Activated CD4-positive, alpha-beta memory T cell treated with anti-CD3 and anti-CD28 coated beads, Interleukin-2, amount 10 ng/mL, durations not matched to agents 7 days and 5 days (primary cell): ENCODE measurements around the gene THSD7B. TPM values are rescaled to one million over a fixed set of nuclear protein-coding genes. Genes with fewer than 3 reads are reported as not detected.
"Not testable (repeated sequence)": the region's sequence is repeated elsewhere in the genome, so short reads cannot be mapped to it uniquely, and the experiment has no call there.

Source experiments
- CTCF ChIA-PET: fragments of 350-600 bp; sonication (Branson Sonifier 250); formaldehyde crosslinking; loops from one replicate; lab custom pipeline; 2021; ENCODE audit warnings: antibody characterized with exemption, inconsistent platforms; lab: Charles Lee
- POLR2A ChIA-PET: fragments of 350-600 bp; sonication (Branson Sonifier 250); formaldehyde crosslinking; loops from one replicate; lab custom pipeline; 2021; ENCODE audit warnings: antibody characterized with exemption; lab: Charles Lee
- DNase-seq: peaks from one replicate; pipeline ENCODE4 v3.0.0-alpha.2; 2020
- H3K27ac Mint-ChIP-seq: one replicate; pipeline ENCODE4 v1.8.0; 2021; ENCODE audit warnings: mild to moderate bottlenecking, mixed read lengths
- H3K27me3 Mint-ChIP-seq: one replicate; pipeline ENCODE4 v1.8.0; 2021; ENCODE audit warnings: mixed read lengths
- H3K36me3 Mint-ChIP-seq: one replicate; pipeline ENCODE4 v1.8.0; 2021; ENCODE audit warnings: low read depth, mixed read lengths
- H3K4me1 Mint-ChIP-seq: one replicate; pipeline ENCODE4 v1.8.0; 2021; ENCODE audit warnings: mixed read lengths
- H3K4me3 Mint-ChIP-seq: one replicate; pipeline ENCODE4 v1.8.0; 2021; ENCODE audit warnings: mild to moderate bottlenecking, mixed read lengths
- H3K9me3 Mint-ChIP-seq: one replicate; pipeline ENCODE4 v1.8.0; 2021; ENCODE audit warnings: mixed read lengths
- total RNA-seq, 2 experiments: library from RNA; stranded (reverse); gene quantifications; one replicate each; pipeline ENCODE4 v1.2.3, GENCODE V29; 2021

Gene THSD7B
- total RNA-seq, 2 experiments from 2014 or later, result not detected

GRCh38 chr2:137523931-137524330, 758.6 kb downstream of the THSD7B start:
- Mint-ChIP-seq H3K4me1 (no peaks in the 10 kb centered on the region), H3K9me3 (no peaks in the 10 kb centered on the region), H3K27me3 (no peaks in the 10 kb centered on the region), H3K4me3 (no peak overlapping the region), H3K36me3 (no peaks in the 10 kb centered on the region), H3K27ac (no peak overlapping the region)
- CTCF ChIA-PET, result no interaction called here
- DNase-seq, result no peak
- POLR2A ChIA-PET, result no interaction called here

- Mint-ChIP-seq H3K9me3 (no peaks in the 10 kb centered on the region), H3K4me3 (no peak overlapping the region), H3K4me1 (no peaks in the 10 kb centered on the region), H3K27ac (no peak overlapping the region), H3K36me3 (no peaks in the 10 kb centered on the region), H3K27me3 (no peaks in the 10 kb centered on the region)
- ChIA-PET POLR2A (no interaction called here), CTCF (no interaction called here)
- DNase-seq, result no peak
Observed at GRCh38 chr2:137525132-137525531, 759.8 kb downstream of the THSD7B start.

- Mint-ChIP-seq H3K9me3 (no peaks in the 10 kb centered on the region), H3K36me3 (no peaks in the 10 kb centered on the region), H3K27me3 (no peaks in the 10 kb centered on the region), H3K4me1 (no peaks in the 10 kb centered on the region), H3K27ac (no peak overlapping the region), H3K4me3 (no peak overlapping the region)
- ChIA-PET CTCF (no interaction called here), POLR2A (no interaction called here)
- no peak for DNase-seq
Observed at GRCh38 chr2:137525641-137526190, 760.4 kb downstream of the THSD7B start.

GRCh38 chr2:137535897-137536296, 770.6 kb downstream of the THSD7B start:
- H3K4me1 Mint-ChIP-seq, result no peaks in the 10 kb centered on the region
- no peak for DNase-seq
- no peaks in the 10 kb centered on the region for H3K9me3 Mint-ChIP-seq
- H3K27ac Mint-ChIP-seq, result no peak overlapping the region
- H3K36me3 Mint-ChIP-seq, result no peaks in the 10 kb centered on the region
- no peaks in the 10 kb centered on the region for H3K27me3 Mint-ChIP-seq
- H3K4me3 Mint-ChIP-seq, result no peak overlapping the region
- ChIA-PET CTCF (no interaction called here), POLR2A (no interaction called here)

GRCh38 chr2:137539336-137539735, 774.0 kb downstream of the THSD7B start:
- Mint-ChIP-seq H3K36me3 (no peaks in the 10 kb centered on the region), H3K9me3 (no peaks in the 10 kb centered on the region), H3K4me1 (no peaks in the 10 kb centered on the region), H3K27me3 (no peaks in the 10 kb centered on the region), H3K4me3 (no peak overlapping the region), H3K27ac (no peak overlapping the region)
- ChIA-PET POLR2A (no interaction called here), CTCF (no interaction called here)
- no peak for DNase-seq

- no peak for DNase-seq
- peaks cover 2% of the 10 kb centered on the region for H3K9me3 Mint-ChIP-seq
- no peak overlapping the region for H3K4me3 Mint-ChIP-seq
- POLR2A ChIA-PET, result no interaction called here
- no peaks in the 10 kb centered on the region for H3K36me3 Mint-ChIP-seq
- no peaks in the 10 kb centered on the region for H3K27me3 Mint-ChIP-seq
- no peak overlapping the region for H3K27ac Mint-ChIP-seq
- CTCF ChIA-PET, result no interaction called here
- no peaks in the 10 kb centered on the region for H3K4me1 Mint-ChIP-seq
Observed at GRCh38 chr2:137547842-137548241, 782.5 kb downstream of the THSD7B start.

GRCh38 chr2:137566387-137566786, 801.0 kb downstream of the THSD7B start:
- CTCF ChIA-PET, result no interaction called here
- no peak for DNase-seq
- Mint-ChIP-seq H3K9me3 (peaks cover 4% of the 10 kb centered on the region), H3K27ac (no peak overlapping the region), H3K4me3 (no peak overlapping the region), H3K27me3 (no peaks in the 10 kb centered on the region), H3K36me3 (no peaks in the 10 kb centered on the region), H3K4me1 (no peaks in the 10 kb centered on the region)
- POLR2A ChIA-PET, result no interaction called here

- Mint-ChIP-seq H3K4me3 (no peak overlapping the region), H3K36me3 (no peaks in the 10 kb centered on the region), H3K27me3 (no peaks in the 10 kb centered on the region), H3K27ac (no peak overlapping the region), H3K4me1 (no peaks in the 10 kb centered on the region), H3K9me3 (peaks cover 4% of the 10 kb centered on the region)
- DNase-seq, result no peak
- ChIA-PET POLR2A (no interaction called here), CTCF (no interaction called here)
Observed at GRCh38 chr2:137570484-137570883, 805.1 kb downstream of the THSD7B start.

- H3K27ac Mint-ChIP-seq, DNase-seq, H3K4me3 Mint-ChIP-seq, POLR2A ChIA-PET, H3K27me3 Mint-ChIP-seq, H3K36me3 Mint-ChIP-seq, CTCF ChIA-PET, H3K4me1 Mint-ChIP-seq: not testable (repeated sequence)
- H3K9me3 Mint-ChIP-seq, result peaks cover 11% of the 10 kb centered on the region
Observed at GRCh38 chr2:137587834-137588233, 822.5 kb downstream of the THSD7B start.

GRCh38 chr2:137588578-137588977, 823.2 kb downstream of the THSD7B start:
- POLR2A ChIA-PET, H3K36me3 Mint-ChIP-seq, DNase-seq, H3K4me3 Mint-ChIP-seq, CTCF ChIA-PET, H3K27ac Mint-ChIP-seq, H3K27me3 Mint-ChIP-seq, H3K4me1 Mint-ChIP-seq: not testable (repeated sequence)
- peaks cover 11% of the 10 kb centered on the region for H3K9me3 Mint-ChIP-seq

- H3K9me3 Mint-ChIP-seq, result peaks cover 6% of the 10 kb centered on the region
- H3K4me1 Mint-ChIP-seq, result no peaks in the 10 kb centered on the region
- POLR2A ChIA-PET, result no interaction called here
- no peak overlapping the region for H3K4me3 Mint-ChIP-seq
- CTCF ChIA-PET, result no interaction called here
- no peaks in the 10 kb centered on the region for H3K27me3 Mint-ChIP-seq
- H3K27ac Mint-ChIP-seq, result no peak overlapping the region
- no peaks in the 10 kb centered on the region for H3K36me3 Mint-ChIP-seq
- no peak for DNase-seq
Observed at GRCh38 chr2:137590102-137590501, 824.8 kb downstream of the THSD7B start.

- H3K36me3 Mint-ChIP-seq, result no peaks in the 10 kb centered on the region
- CTCF ChIA-PET, result no interaction called here
- no peaks in the 10 kb centered on the region for H3K4me1 Mint-ChIP-seq
- no peak overlapping the region for H3K27ac Mint-ChIP-seq
- no peaks in the 10 kb centered on the region for H3K27me3 Mint-ChIP-seq
- DNase-seq, result no peak
- H3K9me3 Mint-ChIP-seq, result no peaks in the 10 kb centered on the region
- POLR2A ChIA-PET, result no interaction called here
- no peak overlapping the region for H3K4me3 Mint-ChIP-seq
Observed at GRCh38 chr2:137607722-137608318, 842.5 kb downstream of the THSD7B start.

GRCh38 chr2:137638932-137639331, 873.6 kb downstream of the THSD7B start:
- Mint-ChIP-seq H3K27ac (no peak overlapping the region), H3K36me3 (no peaks in the 10 kb centered on the region), H3K27me3 (no peaks in the 10 kb centered on the region), H3K4me1 (no peaks in the 10 kb centered on the region), H3K4me3 (no peak overlapping the region), H3K9me3 (peaks cover 2% of the 10 kb centered on the region)
- ChIA-PET CTCF (no interaction called here), POLR2A (no interaction called here)
- no peak for DNase-seq

GRCh38 chr2:137644731-137645130, 879.4 kb downstream of the THSD7B start:
- H3K4me3 Mint-ChIP-seq, result no peak overlapping the region
- no peak for DNase-seq
- ChIA-PET CTCF (no interaction called here), POLR2A (no interaction called here)
- no peaks in the 10 kb centered on the region for H3K36me3 Mint-ChIP-seq
- H3K27ac Mint-ChIP-seq, result no peak overlapping the region
- no peaks in the 10 kb centered on the region for H3K9me3 Mint-ChIP-seq
- no peaks in the 10 kb centered on the region for H3K4me1 Mint-ChIP-seq
- no peaks in the 10 kb centered on the region for H3K27me3 Mint-ChIP-seq
